Peyer's patch (tissue), 4 donors: ENCODE measurements around the gene PDXK.

Source experiments
- CTCF ChIP-seq, 6 experiments: fragments of 450-650 bp in 4 of 6; fragments of 200-600 bp in 2 of 6; sonication (generic) in 1 of 6; IDR thresholded peaks; one replicate each; pipeline ENCODE4 v1.5.1; 2017 to 2019; ENCODE audit warnings: antibody characterized with exemption in 6 of 6, mild to moderate bottlenecking in 3 of 6, moderate library complexity in 1 of 6
- POLR2A ChIP-seq, 2 donors: fragments of 450-650 bp; IDR thresholded peaks; one replicate each; pipeline ENCODE4 v1.5.1; 2017; ENCODE audit warnings: antibody characterized with exemption in 2 of 2, mild to moderate bottlenecking in 2 of 2, moderate library complexity in 2 of 2

- TF ChIP-seq CTCF (IDR thresholded peaks at IDR 0.05), result no peak
- no peak for TF ChIP-seq POLR2A (IDR thresholded peaks at IDR 0.05)
Observed at GRCh38 chr21:43771199-43771675, 52.3 kb downstream of the PDXK start.
